Measurements from ENCODE around the gene STX16.

GRCh38 chr20:58646703-58647102 is 4.4 kb upstream of the STX16 start:
- TF ChIP-seq, protein P1, sequence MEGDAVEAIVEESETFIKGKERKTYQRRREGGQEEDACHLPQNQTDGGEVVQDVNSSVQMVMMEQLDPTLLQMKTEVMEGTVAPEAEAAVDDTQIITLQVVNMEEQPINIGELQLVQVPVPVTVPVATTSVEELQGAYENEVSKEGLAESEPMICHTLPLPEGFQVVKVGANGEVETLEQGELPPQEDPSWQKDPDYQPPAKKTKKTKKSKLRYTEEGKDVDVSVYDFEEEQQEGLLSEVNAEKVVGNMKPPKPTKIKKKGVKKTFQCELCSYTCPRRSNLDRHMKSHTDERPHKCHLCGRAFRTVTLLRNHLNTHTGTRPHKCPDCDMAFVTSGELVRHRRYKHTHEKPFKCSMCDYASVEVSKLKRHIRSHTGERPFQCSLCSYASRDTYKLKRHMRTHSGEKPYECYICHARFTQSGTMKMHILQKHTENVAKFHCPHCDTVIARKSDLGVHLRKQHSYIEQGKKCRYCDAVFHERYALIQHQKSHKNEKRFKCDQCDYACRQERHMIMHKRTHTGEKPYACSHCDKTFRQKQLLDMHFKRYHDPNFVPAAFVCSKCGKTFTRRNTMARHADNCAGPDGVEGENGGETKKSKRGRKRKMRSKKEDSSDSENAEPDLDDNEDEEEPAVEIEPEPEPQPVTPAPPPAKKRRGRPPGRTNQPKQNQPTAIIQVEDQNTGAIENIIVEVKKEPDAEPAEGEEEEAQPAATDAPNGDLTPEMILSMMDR (IDR thresholded peaks at IDR 0.05; ENCODE audit: poor library complexity), result no peak
- no peak for TF ChIP-seq EZH2 (IDR thresholded peaks at IDR 0.05; ENCODE audit: borderline replicate concordance)

Data from hepatocyte (in vitro differentiated cells).